ENCODE data around the gene TRPM2. TPM values are rescaled to one million over a fixed set of nuclear protein-coding genes. Genes with fewer than 3 reads are reported as not detected.
A peak's percentile ranks its signal among the peaks of the same experiment; 100 is the strongest.

TRPM2 gene
- total and polyA plus RNA-seq, 2 donors (not counting 1 experiment from before 2014, with no cell fraction given), result not detected

DNA sequence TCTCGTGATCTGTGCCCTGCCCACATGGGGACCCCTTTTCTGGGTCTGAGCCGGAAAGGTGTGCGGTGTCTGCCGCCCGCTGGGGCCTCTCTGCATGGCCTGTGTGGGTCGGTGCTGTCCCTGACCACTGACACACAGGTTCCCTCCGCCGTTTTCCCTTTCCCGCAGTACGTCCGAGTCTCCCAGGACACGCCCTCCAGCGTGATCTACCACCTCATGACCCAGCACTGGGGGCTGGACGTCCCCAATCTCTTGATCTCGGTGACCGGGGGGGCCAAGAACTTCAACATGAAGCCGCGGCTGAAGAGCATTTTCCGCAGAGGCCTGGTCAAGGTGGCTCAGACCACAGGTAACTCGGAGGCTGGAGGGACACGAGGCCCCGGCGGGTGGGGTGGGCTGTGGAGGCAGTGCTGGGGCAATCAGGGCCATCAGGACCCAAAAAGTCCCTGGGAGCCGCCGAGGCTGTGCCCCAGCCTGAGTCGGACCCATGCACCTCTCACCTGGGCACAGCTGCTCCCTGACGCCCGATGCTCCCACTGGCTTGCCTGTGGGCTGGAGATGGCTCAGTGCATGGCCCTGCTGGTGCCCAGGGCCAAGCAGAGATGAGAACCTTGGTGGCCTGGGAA, 13.3 kb downstream of the TRPM2 start:
- H3K4me1 ChIP-seq (ENCODE audit: control insufficient read depth, extremely low read depth, insufficient read depth, low read length), result no peaks in the 10 kb centered on the region
- H3K36me3 ChIP-seq (ENCODE audit: control insufficient read depth, insufficient read depth, low read length), result no peaks in the 10 kb centered on the region

DNA sequence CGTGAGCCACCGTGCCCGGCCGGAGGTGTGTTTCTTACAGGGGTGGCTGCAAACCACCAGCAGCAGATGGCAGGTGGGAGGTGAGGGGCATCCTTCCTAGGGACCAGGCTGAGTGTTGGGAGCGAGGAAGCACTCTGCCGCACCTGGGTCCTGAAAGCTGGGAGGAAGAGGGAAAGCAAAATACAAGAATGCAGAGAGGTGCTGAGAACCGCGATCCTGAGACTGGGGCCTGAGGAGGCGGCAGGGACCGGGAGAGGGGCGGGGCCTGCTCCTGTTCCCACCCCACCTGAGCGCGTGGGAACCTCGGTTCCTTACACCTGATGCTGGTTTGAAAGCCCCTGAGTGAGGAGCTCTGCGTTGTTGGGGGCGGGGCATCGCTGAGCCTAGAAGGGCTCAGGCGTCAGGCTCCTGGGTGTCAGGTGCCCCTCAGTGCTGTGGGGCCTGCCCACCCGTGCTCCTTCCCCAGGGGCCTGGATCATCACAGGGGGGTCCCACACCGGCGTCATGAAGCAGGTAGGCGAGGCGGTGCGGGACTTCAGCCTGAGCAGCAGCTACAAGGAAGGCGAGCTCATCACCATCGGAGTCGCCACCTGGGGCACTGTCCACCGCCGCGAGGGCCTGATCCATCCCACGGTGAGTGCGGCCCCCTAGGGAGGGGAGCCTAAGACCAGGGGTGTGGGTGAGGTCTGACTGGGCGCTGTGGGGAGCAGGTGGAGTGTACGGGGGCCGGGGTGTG, 15.5 kb downstream of the TRPM2 start:
- Histone ChIP-seq H3K79me2 (ENCODE audit: control insufficient read depth, insufficient read depth, low read length) (no peaks in the 10 kb centered on the region), H3K4me3 (replicated peaks in 1 of 4; ENCODE audit: control extremely low read depth in 1 of 4, insufficient read depth in 1 of 4, low read depth in 3 of 4, low read length in 4 of 4) (no peak overlapping the region), H3K27me3 (ENCODE audit: control insufficient read depth, insufficient read depth, low read length) (no peaks in the 10 kb centered on the region), H3K4me1 (ENCODE audit: control insufficient read depth, extremely low read depth, insufficient read depth, low read length) (no peaks in the 10 kb centered on the region), H3K27ac (ENCODE audit: insufficient read depth, low read length) (no peak overlapping the region), H3K36me3 (ENCODE audit: control insufficient read depth, insufficient read depth, low read length) (no peaks in the 10 kb centered on the region), H3K9me3 (ENCODE audit: control insufficient read depth, insufficient read depth, low read depth, low read length) (no peaks in the 10 kb centered on the region), H4K20me1 (ENCODE audit: control insufficient read depth, extremely low read depth, insufficient read depth, low read length) (no peaks in the 10 kb centered on the region), H3K4me2 (ENCODE audit: extremely low read depth, insufficient read depth, low read length) (no peak overlapping the region), H2AFZ (ENCODE audit: low read length) (no peak overlapping the region), H3K9ac (ENCODE audit: insufficient read depth, low read length) (no peak overlapping the region)
- no peak for DNase-seq (ENCODE audit: low read depth in 2 of 2)
- TF ChIP-seq EZH2 (IDR thresholded peaks at IDR 0.05; ENCODE audit: low read length, missing control alignments), result no peak
- TF ChIP-seq, protein P1, sequence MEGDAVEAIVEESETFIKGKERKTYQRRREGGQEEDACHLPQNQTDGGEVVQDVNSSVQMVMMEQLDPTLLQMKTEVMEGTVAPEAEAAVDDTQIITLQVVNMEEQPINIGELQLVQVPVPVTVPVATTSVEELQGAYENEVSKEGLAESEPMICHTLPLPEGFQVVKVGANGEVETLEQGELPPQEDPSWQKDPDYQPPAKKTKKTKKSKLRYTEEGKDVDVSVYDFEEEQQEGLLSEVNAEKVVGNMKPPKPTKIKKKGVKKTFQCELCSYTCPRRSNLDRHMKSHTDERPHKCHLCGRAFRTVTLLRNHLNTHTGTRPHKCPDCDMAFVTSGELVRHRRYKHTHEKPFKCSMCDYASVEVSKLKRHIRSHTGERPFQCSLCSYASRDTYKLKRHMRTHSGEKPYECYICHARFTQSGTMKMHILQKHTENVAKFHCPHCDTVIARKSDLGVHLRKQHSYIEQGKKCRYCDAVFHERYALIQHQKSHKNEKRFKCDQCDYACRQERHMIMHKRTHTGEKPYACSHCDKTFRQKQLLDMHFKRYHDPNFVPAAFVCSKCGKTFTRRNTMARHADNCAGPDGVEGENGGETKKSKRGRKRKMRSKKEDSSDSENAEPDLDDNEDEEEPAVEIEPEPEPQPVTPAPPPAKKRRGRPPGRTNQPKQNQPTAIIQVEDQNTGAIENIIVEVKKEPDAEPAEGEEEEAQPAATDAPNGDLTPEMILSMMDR (conservative IDR thresholded peaks at IDR 0.05 in 1 of 2, IDR thresholded peaks at IDR 0.05 in 1 of 2; ENCODE audit: low read depth in 1 of 2, low read length in 2 of 2), result no peak

More for the DNA sequence above, 13.3 kb downstream of the TRPM2 start:
- Histone ChIP-seq H3K27ac (ENCODE audit: insufficient read depth, low read length) (no peak overlapping the region), H2AFZ (ENCODE audit: low read length) (no peak overlapping the region), H3K27me3 (ENCODE audit: control insufficient read depth, insufficient read depth, low read length) (no peaks in the 10 kb centered on the region), H3K9me3 (ENCODE audit: control insufficient read depth, insufficient read depth, low read depth, low read length) (no peaks in the 10 kb centered on the region), H3K79me2 (ENCODE audit: control insufficient read depth, insufficient read depth, low read length) (no peaks in the 10 kb centered on the region), H3K4me2 (ENCODE audit: extremely low read depth, insufficient read depth, low read length) (no peak overlapping the region), H3K4me3 (replicated peaks in 1 of 4; ENCODE audit: control extremely low read depth in 1 of 4, insufficient read depth in 1 of 4, low read depth in 3 of 4, low read length in 4 of 4) (no peak overlapping the region), H4K20me1 (ENCODE audit: control insufficient read depth, extremely low read depth, insufficient read depth, low read length) (no peaks in the 10 kb centered on the region), H3K9ac (ENCODE audit: insufficient read depth, low read length) (no peak overlapping the region)
- TF ChIP-seq, protein P1 (conservative IDR thresholded peaks at IDR 0.05 in 1 of 2, IDR thresholded peaks at IDR 0.05 in 1 of 2; ENCODE audit: low read depth in 1 of 2, low read length in 2 of 2), result no peak
- no peak for TF ChIP-seq EZH2 (IDR thresholded peaks at IDR 0.05; ENCODE audit: low read length, missing control alignments)
- DNase-seq (ENCODE audit: low read depth in 2 of 2), result no peak

DNA sequence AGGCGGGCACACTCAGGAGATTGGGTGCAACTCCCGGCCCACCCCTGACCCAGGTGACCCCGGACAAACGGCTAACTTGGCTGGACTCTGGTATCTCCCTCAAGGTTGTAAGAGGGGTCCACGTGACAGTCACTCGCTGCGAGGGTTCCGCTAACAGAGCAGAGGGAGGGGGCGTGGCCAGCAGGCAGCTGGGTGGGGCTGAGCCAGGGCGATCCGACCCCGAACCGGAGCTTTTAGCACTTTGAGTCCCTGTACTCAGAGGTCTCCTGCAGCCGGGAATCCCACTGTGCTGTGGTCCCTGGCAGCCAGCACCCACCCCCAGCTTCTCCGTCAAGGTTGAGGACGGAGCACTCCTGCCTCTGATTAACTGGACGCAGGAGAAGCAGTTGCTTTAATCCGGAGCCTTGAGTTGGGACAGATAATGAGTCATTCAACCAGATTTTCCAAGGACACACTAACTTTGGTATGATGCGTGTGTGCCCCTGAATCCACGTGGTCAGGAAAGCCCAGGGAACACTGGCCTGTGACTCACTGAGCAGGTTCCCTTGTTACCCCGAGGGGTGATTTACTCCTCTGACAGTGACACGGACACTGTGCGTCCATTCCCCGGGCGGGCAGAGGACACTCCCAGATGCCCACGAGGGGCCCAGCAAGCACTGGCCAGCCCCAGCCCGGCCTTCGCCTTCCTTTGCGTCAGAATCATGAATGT, 16.8 kb downstream of the TRPM2 start:
- Histone ChIP-seq H4K20me1 (ENCODE audit: control insufficient read depth, extremely low read depth, insufficient read depth, low read length) (no peaks in the 10 kb centered on the region), H3K27ac (ENCODE audit: insufficient read depth, low read length) (no peak overlapping the region), H3K9me3 (ENCODE audit: control insufficient read depth, insufficient read depth, low read depth, low read length) (no peaks in the 10 kb centered on the region), H3K9ac (ENCODE audit: insufficient read depth, low read length) (no peak overlapping the region), H3K27me3 (ENCODE audit: control insufficient read depth, insufficient read depth, low read length) (no peaks in the 10 kb centered on the region), H3K4me3 (replicated peaks in 1 of 4; ENCODE audit: control extremely low read depth in 1 of 4, insufficient read depth in 1 of 4, low read depth in 3 of 4, low read length in 4 of 4) (no peak overlapping the region), H3K36me3 (ENCODE audit: control insufficient read depth, insufficient read depth, low read length) (no peaks in the 10 kb centered on the region), H2AFZ (ENCODE audit: low read length) (no peak overlapping the region), H3K4me2 (ENCODE audit: extremely low read depth, insufficient read depth, low read length) (no peak overlapping the region), H3K4me1 (ENCODE audit: control insufficient read depth, extremely low read depth, insufficient read depth, low read length) (no peaks in the 10 kb centered on the region), H3K79me2 (ENCODE audit: control insufficient read depth, insufficient read depth, low read length) (no peaks in the 10 kb centered on the region)
- peak; percentile 5 to 37 for DNase-seq (ENCODE audit: low read depth in 2 of 2)
- TF ChIP-seq, protein P1 (conservative IDR thresholded peaks at IDR 0.05 in 1 of 2, IDR thresholded peaks at IDR 0.05 in 1 of 2; ENCODE audit: low read depth in 1 of 2, low read length in 2 of 2), result no peak
- TF ChIP-seq EZH2 (IDR thresholded peaks at IDR 0.05; ENCODE audit: low read length, missing control alignments), result no peak
